Skeletal muscle satellite cell (primary cell): ENCODE results near the gene GARIN6. TPM values are rescaled to one million over a fixed set of nuclear protein-coding genes. Genes with fewer than 3 reads are reported as not detected.
"Not testable (repeated sequence)": the region's sequence is repeated elsewhere in the genome, so short reads cannot be mapped to it uniquely, and the experiment has no call there.

Experiments used
- H3K27me3 ChIP-seq: 2 replicates; pipeline ENCODE4 v1.7.0; 2013; ENCODE audit warnings: low read length; ENCODE audit not compliant: control insufficient read depth, insufficient read depth
- H3K36me3 ChIP-seq: 2 replicates; pipeline ENCODE4 v1.7.0; 2013; ENCODE audit warnings: mild to moderate bottlenecking, control low read depth, low read length; ENCODE audit not compliant: insufficient read depth
- H3K4me1 ChIP-seq: 2 replicates; pipeline ENCODE4 v1.7.0; 2013; ENCODE audit warnings: low read length; ENCODE audit not compliant: control insufficient read depth, insufficient read depth
- H3K4me2 ChIP-seq: 2 replicates; pipeline ENCODE4 v1.7.0; 2013; ENCODE audit warnings: mild to moderate bottlenecking, low read length
- H3K4me3 ChIP-seq: 2 replicates; pipeline ENCODE4 v1.7.0; 2013; ENCODE audit warnings: low read length
- H3K9ac ChIP-seq: 2 replicates; pipeline ENCODE4 v1.7.0; 2013; ENCODE audit warnings: mild to moderate bottlenecking, low read depth, low read length, moderate library complexity
- H3K9me3 ChIP-seq: replicated peaks from 2 replicates; pipeline ENCODE4 v1.7.0; 2013; ENCODE audit warnings: mild to moderate bottlenecking, control low read depth, low read length
- total RNA-seq: library from RNA; depleted of rRNA; stranded (reverse); fragments of >200 nt; gene quantifications from 2 replicates; pipeline ENCODE4 v1.2.3, GENCODE V29; 2012; rRNA removed

The GARIN6 gene
- total RNA-seq: not detected in 2 replicates

- Histone ChIP-seq H3K4me2 (no peak within 1 kb of the TSS), H3K4me1 (no peaks in the 10 kb centered on the region), H3K36me3 (no peaks in the 10 kb centered on the region), H3K4me3 (no peak within 1 kb of the TSS), H3K9me3 (no peaks in the 10 kb centered on the region), H3K27me3 (no peaks in the 10 kb centered on the region), H3K9ac (no peak within 1 kb of the TSS)
These were observed at the start of gene GARIN6 for GRCh38 chr12:99647453-99647852. TSS of gene GARIN6 (plus strand) at chr12:99647753. CDS start at chr12:99648175, 422 bp downstream.

- Histone ChIP-seq H3K27me3 (no peaks in the 10 kb centered on the region), H3K4me3 (no peak overlapping the region), H3K9ac (no peak overlapping the region), H3K4me2 (no peak overlapping the region), H3K36me3 (no peaks in the 10 kb centered on the region), H3K4me1 (no peaks in the 10 kb centered on the region), H3K9me3 (no peaks in the 10 kb centered on the region)
These were observed 48.8 kb upstream of the GARIN6 start for GRCh38 chr12:99598785-99599184.

- H3K4me1 ChIP-seq: no peaks in the 10 kb centered on the region
These were observed 47.2 kb upstream of the GARIN6 start for GRCh38 chr12:99600388-99600787.

GRCh38 chr12:99609455-99610181, 37.9 kb upstream of the GARIN6 start:
- Histone ChIP-seq H3K4me2 (no peak overlapping the region), H3K9me3 (no peaks in the 10 kb centered on the region), H3K4me1 (peaks cover 8% of the 10 kb centered on the region), H3K9ac (no peak overlapping the region), H3K4me3 (no peak overlapping the region), H3K36me3 (no peaks in the 10 kb centered on the region), H3K27me3 (no peaks in the 10 kb centered on the region)

More at GRCh38 chr12:99600388-99600787, 47.2 kb upstream of the GARIN6 start:
- Histone ChIP-seq H3K9me3 (no peaks in the 10 kb centered on the region), H3K36me3 (no peaks in the 10 kb centered on the region), H3K27me3 (no peaks in the 10 kb centered on the region), H3K9ac (no peak overlapping the region), H3K4me2 (no peak overlapping the region), H3K4me3 (no peak overlapping the region)

GRCh38 chr12:99611117-99611516, 36.4 kb upstream of the GARIN6 start:
- Histone ChIP-seq H3K9me3 (no peaks in the 10 kb centered on the region), H3K27me3 (no peaks in the 10 kb centered on the region), H3K36me3 (no peaks in the 10 kb centered on the region), H3K4me1 (peaks cover 8% of the 10 kb centered on the region), H3K9ac (no peak overlapping the region), H3K4me3 (no peak overlapping the region), H3K4me2 (no peak overlapping the region)

- Histone ChIP-seq H3K4me3 (no peak overlapping the region), H3K9me3 (no peaks in the 10 kb centered on the region), H3K9ac (no peak overlapping the region), H3K4me2 (no peak overlapping the region), H3K36me3 (no peaks in the 10 kb centered on the region), H3K27me3 (no peaks in the 10 kb centered on the region), H3K4me1 (peaks cover 8% of the 10 kb centered on the region)
These were observed 36.0 kb upstream of the GARIN6 start for GRCh38 chr12:99611599-99611998.

- Histone ChIP-seq H3K9ac (no peak overlapping the region), H3K4me3 (no peak overlapping the region), H3K4me1 (no peaks in the 10 kb centered on the region), H3K4me2 (no peak overlapping the region), H3K27me3 (no peaks in the 10 kb centered on the region), H3K9me3 (no peaks in the 10 kb centered on the region), H3K36me3 (no peaks in the 10 kb centered on the region)
These were observed 28.9 kb upstream of the GARIN6 start for GRCh38 chr12:99618657-99619056.

GRCh38 chr12:99619389-99620158, 28.0 kb upstream of the GARIN6 start:
- H3K9me3 ChIP-seq: no peaks in the 10 kb centered on the region
- H3K4me1 ChIP-seq: no peaks in the 10 kb centered on the region
- no peak overlapping the region for H3K4me3 ChIP-seq
- H3K4me2 ChIP-seq: no peak overlapping the region
- no peaks in the 10 kb centered on the region for H3K27me3 ChIP-seq
- no peaks in the 10 kb centered on the region for H3K36me3 ChIP-seq
- H3K9ac ChIP-seq: no peak overlapping the region

- no peaks in the 10 kb centered on the region for H3K9me3 ChIP-seq
- no peaks in the 10 kb centered on the region for H3K27me3 ChIP-seq
- no peak overlapping the region for H3K4me3 ChIP-seq
- no peaks in the 10 kb centered on the region for H3K4me1 ChIP-seq
- H3K9ac ChIP-seq: no peak overlapping the region
- no peaks in the 10 kb centered on the region for H3K36me3 ChIP-seq
- no peak overlapping the region for H3K4me2 ChIP-seq
These were observed 27.4 kb upstream of the GARIN6 start for GRCh38 chr12:99620159-99620479.

GRCh38 chr12:99624591-99624990, 23.0 kb upstream of the GARIN6 start:
- not testable (repeated sequence) for H3K27me3 ChIP-seq, H3K4me1 ChIP-seq, H3K4me3 ChIP-seq, H3K36me3 ChIP-seq, H3K9me3 ChIP-seq, H3K9ac ChIP-seq, H3K4me2 ChIP-seq

GRCh38 chr12:99627459-99627858, 20.1 kb upstream of the GARIN6 start:
- Histone ChIP-seq H3K36me3 (no peaks in the 10 kb centered on the region), H3K4me2 (no peak overlapping the region), H3K4me1 (no peaks in the 10 kb centered on the region), H3K27me3 (no peaks in the 10 kb centered on the region), H3K4me3 (no peak overlapping the region), H3K9ac (no peak overlapping the region), H3K9me3 (no peaks in the 10 kb centered on the region)

GRCh38 chr12:99644629-99645028, 2.9 kb upstream of the GARIN6 start:
- Histone ChIP-seq H3K9me3 (no peaks in the 10 kb centered on the region), H3K4me3 (no peak overlapping the region), H3K9ac (no peak overlapping the region), H3K27me3 (no peaks in the 10 kb centered on the region), H3K36me3 (no peaks in the 10 kb centered on the region), H3K4me2 (no peak overlapping the region), H3K4me1 (no peaks in the 10 kb centered on the region)
